ENCODE measurements around the gene UROS. TPM values are rescaled to one million over a fixed set of nuclear protein-coding genes. Genes with fewer than 3 reads are reported as not detected.

Gene UROS
- total RNA-seq, 4 donors from 2014 or later: 29.7 to 46.5 (median 36.4) TPM

DNA sequence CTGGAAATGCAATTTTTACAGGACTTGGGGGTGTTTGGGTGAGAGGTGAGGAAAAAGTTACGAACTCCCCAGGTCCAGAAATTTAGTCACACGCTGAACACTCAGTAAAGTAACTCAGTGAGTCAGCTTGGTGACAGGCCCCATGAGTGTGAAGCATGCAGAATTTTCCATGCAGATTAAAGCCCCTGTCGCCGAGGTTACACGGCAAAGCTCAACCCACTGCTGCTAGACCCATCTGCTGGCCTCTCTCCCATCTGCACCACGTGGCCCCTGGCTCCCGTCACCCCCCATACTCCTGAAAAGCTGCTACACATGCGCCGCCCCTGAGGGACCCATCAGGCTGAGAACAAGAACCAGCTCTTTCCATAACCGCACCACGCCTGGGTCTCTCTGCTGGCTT lies 40.4 kb downstream of the UROS start:
- Histone ChIP-seq H3K36me3 (peaks cover 0 to 6% (median 2%) of the 10 kb centered on the region in 4 donors), H3K27me3 (no peaks in the 10 kb centered on the region), H3K9me3 (no peaks in the 10 kb centered on the region), H3K4me1 (no peaks in the 10 kb centered on the region), H3K4me3 (no peak overlapping the region), H3K27ac (replicated peaks in 1 of 4) (no peak overlapping the region)
- no peak for DNase-seq (ENCODE audit: extremely low spot score)
- intact Hi-C loops (cut with DNase I): no loop called here
- no peak for TF ChIP-seq POLR2AphosphoS5 (IDR thresholded peaks at IDR 0.05)
- TF ChIP-seq EP300 (IDR thresholded peaks at IDR 0.05): no peak
- TF ChIP-seq POLR2A (IDR thresholded peaks at IDR 0.05; ENCODE audit: low read depth): no peak
- TF ChIP-seq CTCF (IDR thresholded peaks at IDR 0.05): no peak
- whole genome bisulfite sequencing: 84% methylated on average over 6 of the region's 11 CpGs

DNA sequence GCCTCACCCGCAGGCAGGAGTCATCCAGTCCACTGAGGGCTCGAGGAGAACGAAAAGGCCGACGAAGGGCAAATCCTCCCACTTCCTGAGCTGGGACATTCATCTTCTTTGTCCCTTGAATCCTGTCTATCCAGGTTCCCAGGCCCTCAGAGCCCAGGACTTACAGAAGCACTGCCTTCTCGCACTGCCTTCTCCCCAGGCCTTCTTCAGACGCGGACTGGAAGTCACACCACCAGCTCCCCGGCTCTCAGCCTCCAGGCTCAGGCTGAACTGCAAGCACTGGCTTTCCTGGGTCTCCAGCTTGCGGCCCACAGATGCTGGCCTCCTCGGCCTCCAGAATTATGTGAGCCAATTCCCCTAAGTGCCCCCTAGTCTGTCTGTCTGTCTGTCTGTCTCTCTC lies 41.0 kb downstream of the UROS start:
- H3K4me3 ChIP-seq: no peak overlapping the region
- peaks cover 0 to 3% (median under 1%) of the 10 kb centered on the region in 4 donors for H3K36me3 ChIP-seq
- intact Hi-C loops (cut with DNase I): no loop called here
- no peaks in the 10 kb centered on the region for H3K27me3 ChIP-seq
- TF ChIP-seq POLR2AphosphoS5 (IDR thresholded peaks at IDR 0.05) (no peak), EP300 (IDR thresholded peaks at IDR 0.05) (no peak), POLR2A (IDR thresholded peaks at IDR 0.05; ENCODE audit: low read depth) (no peak), CTCF (IDR thresholded peaks at IDR 0.05) (no peak)
- DNase-seq (ENCODE audit: extremely low spot score): no peak
- no peaks in the 10 kb centered on the region for H3K9me3 ChIP-seq
- WGBS: 85% methylated on average over 11 of the region's 11 CpGs
- H3K4me1 ChIP-seq: no peaks in the 10 kb centered on the region
- H3K27ac ChIP-seq (replicated peaks in 1 of 4): no peak overlapping the region

DNA sequence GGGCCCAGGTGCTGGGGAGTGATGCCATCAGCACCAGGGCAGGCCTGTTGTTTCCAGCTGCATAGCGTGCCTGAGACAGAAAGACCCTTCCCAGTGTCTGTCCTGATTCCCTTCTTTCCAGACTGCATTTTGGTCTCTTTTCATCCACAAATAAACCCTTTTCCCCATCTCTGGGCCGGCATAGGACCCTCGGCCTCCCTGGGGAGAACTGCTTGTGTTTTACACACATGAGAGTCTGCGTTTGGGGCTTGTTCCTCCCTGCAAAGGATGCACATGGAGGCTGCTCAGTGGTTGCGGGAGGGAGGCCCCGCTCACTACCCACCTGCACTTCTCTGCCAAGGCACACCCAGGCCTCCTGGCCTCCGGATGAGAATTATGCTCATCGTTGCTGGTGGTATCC lies 41.7 kb downstream of the UROS start:
- H3K27ac ChIP-seq (replicated peaks in 1 of 4): no peak overlapping the region
- DNase-seq (ENCODE audit: extremely low spot score): no peak
- intact Hi-C loops (cut with DNase I): no loop called here
- no peaks in the 10 kb centered on the region for H3K36me3 ChIP-seq
- H3K4me3 ChIP-seq: no peak overlapping the region
- no peaks in the 10 kb centered on the region for H3K4me1 ChIP-seq
- H3K9me3 ChIP-seq: no peaks in the 10 kb centered on the region
- WGBS: 93% methylated on average over 8 of the region's 8 CpGs
- H3K27me3 ChIP-seq: no peaks in the 10 kb centered on the region
- TF ChIP-seq CTCF (IDR thresholded peaks at IDR 0.05) (no peak), POLR2A (IDR thresholded peaks at IDR 0.05; ENCODE audit: low read depth) (no peak), EP300 (IDR thresholded peaks at IDR 0.05) (no peak), POLR2AphosphoS5 (IDR thresholded peaks at IDR 0.05) (no peak)

- Histone ChIP-seq H3K9me3 (no peaks in the 10 kb centered on the region), H3K27ac (replicated peaks in 1 of 4) (no peak overlapping the region), H3K36me3 (no peaks in the 10 kb centered on the region), H3K4me3 (no peak overlapping the region), H3K4me1 (no peaks in the 10 kb centered on the region), H3K27me3 (no peaks in the 10 kb centered on the region)
- TF ChIP-seq CTCF (IDR thresholded peaks at IDR 0.05) (no peak), EP300 (IDR thresholded peaks at IDR 0.05) (no peak), POLR2A (IDR thresholded peaks at IDR 0.05; ENCODE audit: low read depth) (no peak), POLR2AphosphoS5 (IDR thresholded peaks at IDR 0.05) (no peak)
- 88% methylated on average over 10 of the region's 10 CpGs for WGBS
- intact Hi-C loops (cut with DNase I): no loop called here
- no peak for DNase-seq (ENCODE audit: extremely low spot score)
Observed at GRCh38 chr10:125779403-125780327, 43.4 kb downstream of the UROS start.
